NOMO-1 treated with DMSO at 0.1 percent for 48 hours (cell line): ENCODE results near the gene IGLL1.
"Not testable (repeated sequence)": the region's sequence is repeated elsewhere in the genome, so short reads cannot be mapped to it uniquely, and the experiment has no call there.

Experiments
- DNase-seq: peaks from one replicate; lab custom pipeline; 2025; ENCODE audit not compliant: unreplicated experiment; lab: John Stamatoyannopoulos, UW

IGLL1 gene

GRCh38 chr22:23591846-23592245, 11.8 kb upstream of the IGLL1 start:
- DNase-seq = no peak

GRCh38 chr22:23591201-23591791, 11.2 kb upstream of the IGLL1 start:
- peak; percentile 18 for DNase-seq

GRCh38 chr22:23583836-23584235, 3.7 kb upstream of the IGLL1 start:
- no peak for DNase-seq

GRCh38 chr22:23583153-23583552, 3.1 kb upstream of the IGLL1 start:
- no peak for DNase-seq

- DNase-seq = no peak
These were observed 1.2 kb upstream of the IGLL1 start for GRCh38 chr22:23581260-23581650.

- DNase-seq = no peak
These were observed 628 bp upstream of the IGLL1 start for GRCh38 chr22:23580576-23581259.

- DNase-seq = no peak
These were observed 810 bp downstream of the IGLL1 start for GRCh38 chr22:23579280-23579679.

- DNase-seq = no peak
These were observed 1.8 kb downstream of the IGLL1 start for GRCh38 chr22:23578306-23578705.

GRCh38 chr22:23576681-23577080, 3.4 kb downstream of the IGLL1 start:
- DNase-seq = no peak

GRCh38 chr22:23575601-23576000, 4.5 kb downstream of the IGLL1 start:
- DNase-seq = no peak

- no peak for DNase-seq
These were observed 5.2 kb downstream of the IGLL1 start for GRCh38 chr22:23574877-23575276.

GRCh38 chr22:23574371-23574811, 5.7 kb downstream of the IGLL1 start:
- DNase-seq = no peak

- DNase-seq = not testable (repeated sequence)
These were observed 6.3 kb downstream of the IGLL1 start for GRCh38 chr22:23573701-23574235.

GRCh38 chr22:23573106-23573505, 7.0 kb downstream of the IGLL1 start:
- not testable (repeated sequence) for DNase-seq

GRCh38 chr22:23571486-23571885, 8.6 kb downstream of the IGLL1 start:
- DNase-seq = no peak

- no peak for DNase-seq
These were observed 9.4 kb downstream of the IGLL1 start for GRCh38 chr22:23570681-23571080.

- no peak for DNase-seq
These were observed 10.4 kb downstream of the IGLL1 start for GRCh38 chr22:23569716-23570115.

- no peak for DNase-seq
These were observed 10.8 kb downstream of the IGLL1 start for GRCh38 chr22:23569291-23569690.

GRCh38 chr22:23566705-23567475, 13.2 kb downstream of the IGLL1 start:
- no peak for DNase-seq

- no peak for DNase-seq
These were observed 14.0 kb downstream of the IGLL1 start for GRCh38 chr22:23565915-23566704.

- no peak for DNase-seq
These were observed 14.7 kb downstream of the IGLL1 start for GRCh38 chr22:23565305-23565914.
